Gastroesophageal sphincter (tissue), 4 donors: ENCODE data around the gene MKI67. TPM values are rescaled to one million over a fixed set of nuclear protein-coding genes. Genes with fewer than 3 reads are reported as not detected.
"Not testable (repeated sequence)": the region's sequence is repeated elsewhere in the genome, so short reads cannot be mapped to it uniquely, and the experiment has no call there.

ENCODE experiments used
- ATAC-seq: fragments of 150-250 bp; one replicate; pipeline ENCODE4 v1.9.1; 2016; ENCODE audit warnings: mild to moderate bottlenecking, moderate library complexity
- H3K27ac ChIP-seq, 4 donors: fragments of 200-600 bp; sonication (generic) in 3 of 4; 1 replicate in 3 of 4; 2 replicates in 1 of 4; pipeline ENCODE4 v1.5.1; 2016 to 2019
- H3K27me3 ChIP-seq: fragments of 200-600 bp; sonication (generic); one replicate; pipeline ENCODE4 v1.5.1; 2019
- H3K36me3 ChIP-seq, 2 donors: fragments of 200-600 bp; sonication (generic); one replicate each; pipeline ENCODE4 v1.5.1; 2019; ENCODE audit warnings: control low read depth in 1 of 2
- H3K4me1 ChIP-seq, 3 donors: fragments of 200-600 bp; sonication (generic); 1 replicate in 2 of 3; 2 replicates in 1 of 3; pipeline ENCODE4 v1.5.1; 2016 to 2019; ENCODE audit warnings: control low read depth in 2 of 3
- H3K4me3 ChIP-seq, 2 donors: fragments of 200-600 bp; sonication (generic); one replicate each; pipeline ENCODE4 v1.5.1; 2019; ENCODE audit warnings: mild to moderate bottlenecking in 1 of 2, moderate library complexity in 1 of 2
- H3K9me3 ChIP-seq, 3 donors: fragments of 200-600 bp; sonication (generic); one replicate each; pipeline ENCODE4 v1.5.1; 2017 to 2019; ENCODE audit warnings: control low read depth in 2 of 3
- EP300 ChIP-seq: sonication (generic); formaldehyde crosslinking; IDR thresholded peaks from one replicate; pipeline ENCODE4 v1.6.1; 2017; ENCODE audit warnings: antibody characterized with exemption, mild to moderate bottlenecking
- POLR2A ChIP-seq, 2 donors: fragments of 450-650 bp; IDR thresholded peaks; one replicate each; pipeline ENCODE4 v1.6.1; 2017; ENCODE audit warnings: antibody characterized with exemption in 2 of 2, mild to moderate bottlenecking in 2 of 2, moderate library complexity in 1 of 2
- POLR2AphosphoS5 ChIP-seq: sonication (generic); formaldehyde crosslinking; IDR thresholded peaks from one replicate; pipeline ENCODE4 v1.6.1; 2017; ENCODE audit warnings: antibody characterized with exemption
- WGBS, 2 donors: methylation state at CpG; one replicate each; pipeline ENCODE4 v1.1.5; 2018; ENCODE audit warnings: low coverage in 1 of 2; 5-methylcytosine and 5-hydroxymethylcytosine counted together
- total RNA-seq, 4 donors: library from RNA; depleted of rRNA; stranded (reverse); fragments of >200 nt; gene quantifications; one replicate each; pipeline ENCODE4 v1.1.0, GENCODE V29; 2016
- TF ChIP-seq, protein P1 (sequence below), 4 experiments: fragments of 200-600 bp in 2 of 4; fragments of 450-650 bp in 2 of 4; sonication (generic) in 1 of 4; IDR thresholded peaks; one replicate each; pipeline ENCODE4 v1.5.1; 2017 to 2019; ENCODE audit warnings: antibody characterized with exemption in 4 of 4, mild to moderate bottlenecking in 2 of 4, moderate library complexity in 2 of 4

MKI67 gene
- total RNA-seq, 4 donors from 2014 or later = 0.31 to 1.9 (median 0.70) TPM

DNA sequence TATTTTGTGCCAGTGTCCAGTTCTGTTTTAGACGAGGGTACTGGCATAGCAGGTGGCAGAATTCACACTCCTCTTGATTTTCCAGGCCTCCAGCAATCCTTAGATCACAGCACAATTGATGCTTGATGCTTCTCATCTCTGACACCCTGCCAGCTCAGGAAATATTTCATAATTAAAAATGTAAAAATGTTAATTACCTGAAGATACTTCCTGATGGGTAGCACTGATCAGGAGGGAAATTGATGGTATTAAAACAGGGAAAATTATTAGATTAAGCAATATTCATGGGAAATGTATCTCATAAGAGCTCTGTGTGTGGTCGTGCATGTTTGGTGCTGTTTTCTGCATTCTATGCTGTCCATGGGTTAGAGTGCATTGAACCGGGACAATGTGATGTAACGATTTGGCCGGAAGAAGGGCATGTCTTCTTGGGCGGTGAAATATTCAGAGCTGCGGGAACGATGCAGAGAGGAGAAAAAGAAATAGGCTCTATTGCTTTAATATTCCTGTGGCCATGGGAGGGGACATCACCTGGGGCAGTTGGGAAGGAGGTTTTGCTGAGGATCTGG, 43.7 kb upstream of the MKI67 start:
- no peak overlapping the region for H3K27ac ChIP-seq
- H3K27me3 ChIP-seq = peaks cover 46% of the 10 kb centered on the region
- no peak overlapping the region for H3K4me3 ChIP-seq
- peaks cover 0 to 32% (median 0%) of the 10 kb centered on the region in 3 donors for H3K9me3 ChIP-seq
- 58 to 90% methylated on average over 7 to 8 of the region's 8 CpGs for WGBS, 2 donors
- TF ChIP-seq POLR2AphosphoS5 (no peak), EP300 (no peak), POLR2A (IDR thresholded peaks at IDR 0.05) (no peak)
- TF ChIP-seq, protein P1, sequence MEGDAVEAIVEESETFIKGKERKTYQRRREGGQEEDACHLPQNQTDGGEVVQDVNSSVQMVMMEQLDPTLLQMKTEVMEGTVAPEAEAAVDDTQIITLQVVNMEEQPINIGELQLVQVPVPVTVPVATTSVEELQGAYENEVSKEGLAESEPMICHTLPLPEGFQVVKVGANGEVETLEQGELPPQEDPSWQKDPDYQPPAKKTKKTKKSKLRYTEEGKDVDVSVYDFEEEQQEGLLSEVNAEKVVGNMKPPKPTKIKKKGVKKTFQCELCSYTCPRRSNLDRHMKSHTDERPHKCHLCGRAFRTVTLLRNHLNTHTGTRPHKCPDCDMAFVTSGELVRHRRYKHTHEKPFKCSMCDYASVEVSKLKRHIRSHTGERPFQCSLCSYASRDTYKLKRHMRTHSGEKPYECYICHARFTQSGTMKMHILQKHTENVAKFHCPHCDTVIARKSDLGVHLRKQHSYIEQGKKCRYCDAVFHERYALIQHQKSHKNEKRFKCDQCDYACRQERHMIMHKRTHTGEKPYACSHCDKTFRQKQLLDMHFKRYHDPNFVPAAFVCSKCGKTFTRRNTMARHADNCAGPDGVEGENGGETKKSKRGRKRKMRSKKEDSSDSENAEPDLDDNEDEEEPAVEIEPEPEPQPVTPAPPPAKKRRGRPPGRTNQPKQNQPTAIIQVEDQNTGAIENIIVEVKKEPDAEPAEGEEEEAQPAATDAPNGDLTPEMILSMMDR (IDR thresholded peaks at IDR 0.05) = no peak
- ATAC-seq = no peak
- H3K36me3 ChIP-seq = no peaks in the 10 kb centered on the region
- no peaks in the 10 kb centered on the region for H3K4me1 ChIP-seq

DNA sequence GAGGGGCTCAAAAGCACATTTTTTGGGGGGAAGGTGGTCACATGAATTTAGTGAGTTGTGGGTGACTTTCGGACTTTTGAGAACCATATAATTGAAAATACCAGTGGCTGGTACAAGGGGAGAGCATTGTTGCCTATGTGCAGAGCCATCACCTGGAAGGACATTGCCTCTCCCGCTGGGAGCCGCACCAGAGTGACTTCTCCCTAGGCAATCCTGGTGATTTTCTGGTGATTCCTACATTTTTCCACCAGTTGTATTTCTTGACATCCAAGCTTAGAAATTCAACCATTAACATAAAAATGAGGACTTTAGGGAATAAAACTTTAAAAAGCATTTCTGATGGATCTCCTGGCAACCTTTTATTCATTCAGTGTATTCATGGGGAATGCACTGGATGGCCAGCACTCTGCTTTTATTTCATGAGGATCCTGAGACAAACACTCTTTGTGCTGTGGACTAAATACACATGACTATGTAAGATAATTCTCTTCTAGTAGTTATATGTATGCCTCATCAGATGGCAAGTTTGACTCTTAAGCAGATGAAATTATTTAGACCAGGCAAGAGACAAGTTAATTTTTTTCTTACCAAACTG, 41.8 kb upstream of the MKI67 start:
- H3K4me1 ChIP-seq = no peaks in the 10 kb centered on the region
- WGBS, 2 donors = 87 to 93% methylated on average over 3 of the region's 3 CpGs
- ATAC-seq = no peak
- TF ChIP-seq EP300 (no peak), POLR2A (IDR thresholded peaks at IDR 0.05) (no peak), POLR2AphosphoS5 (no peak)
- TF ChIP-seq, protein P1 (IDR thresholded peaks at IDR 0.05) = no peak
- peaks cover 0 to 13% (median 0%) of the 10 kb centered on the region in 3 donors for H3K9me3 ChIP-seq
- H3K27ac ChIP-seq = no peak overlapping the region
- peaks cover 59% of the 10 kb centered on the region for H3K27me3 ChIP-seq
- H3K4me3 ChIP-seq = no peak overlapping the region
- no peaks in the 10 kb centered on the region for H3K36me3 ChIP-seq

DNA sequence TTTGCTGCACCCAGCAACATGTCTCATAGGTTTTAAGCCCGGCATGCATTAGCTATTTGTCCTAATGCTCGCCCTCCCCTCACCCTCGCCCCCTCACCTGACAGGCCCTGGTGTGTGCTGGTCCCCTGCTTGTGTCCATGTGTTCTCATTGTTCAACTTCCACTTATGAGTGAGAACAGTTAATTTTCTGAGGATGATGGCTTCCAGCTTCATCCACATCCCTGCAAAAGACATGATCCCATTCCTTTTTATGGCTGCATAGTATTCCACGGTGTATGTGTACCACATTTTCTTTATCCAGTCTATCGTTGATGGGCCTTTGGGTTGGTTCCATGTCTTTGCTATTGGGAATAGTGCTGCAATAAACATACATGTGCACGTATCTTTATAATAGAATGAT, 40.9 kb upstream of the MKI67 start:
- H3K27ac ChIP-seq, H3K4me1 ChIP-seq, ATAC-seq, H3K36me3 ChIP-seq, H3K4me3 ChIP-seq, H3K9me3 ChIP-seq: not testable (repeated sequence)
- WGBS, 2 donors = 67 to 97% methylated on average over 3 to 6 of the region's 6 CpGs
- H3K27me3 ChIP-seq = peaks cover 63% of the 10 kb centered on the region

DNA sequence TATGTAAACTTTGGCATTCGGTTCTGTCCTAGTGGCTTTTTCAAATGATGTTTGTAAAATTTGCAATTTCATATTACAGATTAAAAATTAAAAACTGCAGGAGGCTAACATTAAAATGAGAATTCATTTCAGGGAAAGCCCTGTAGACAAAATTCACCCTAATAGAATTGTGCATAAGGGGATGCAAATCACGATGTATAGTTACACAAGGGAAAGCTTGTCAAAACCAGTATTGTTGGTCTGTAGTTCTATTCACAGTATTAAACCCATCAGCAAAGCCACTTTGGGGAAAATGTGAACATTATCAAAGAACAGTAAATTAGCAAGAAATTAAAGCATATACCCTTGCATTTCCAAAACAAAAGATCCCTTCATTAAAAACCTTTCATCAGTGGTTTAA, 39.9 kb upstream of the MKI67 start:
- H3K27me3 ChIP-seq = peaks cover 58% of the 10 kb centered on the region
- no peak for ATAC-seq
- TF ChIP-seq, protein P1 (IDR thresholded peaks at IDR 0.05) = no peak
- TF ChIP-seq EP300 (no peak), POLR2AphosphoS5 (no peak), POLR2A (IDR thresholded peaks at IDR 0.05) (no peak)
- H3K4me1 ChIP-seq = no peaks in the 10 kb centered on the region
- no peak overlapping the region for H3K27ac ChIP-seq
- H3K9me3 ChIP-seq = no peaks in the 10 kb centered on the region
- H3K36me3 ChIP-seq = no peaks in the 10 kb centered on the region
- 66 to 93% methylated on average over 2 of the region's 2 CpGs for WGBS, 2 donors
- no peak overlapping the region for H3K4me3 ChIP-seq

DNA sequence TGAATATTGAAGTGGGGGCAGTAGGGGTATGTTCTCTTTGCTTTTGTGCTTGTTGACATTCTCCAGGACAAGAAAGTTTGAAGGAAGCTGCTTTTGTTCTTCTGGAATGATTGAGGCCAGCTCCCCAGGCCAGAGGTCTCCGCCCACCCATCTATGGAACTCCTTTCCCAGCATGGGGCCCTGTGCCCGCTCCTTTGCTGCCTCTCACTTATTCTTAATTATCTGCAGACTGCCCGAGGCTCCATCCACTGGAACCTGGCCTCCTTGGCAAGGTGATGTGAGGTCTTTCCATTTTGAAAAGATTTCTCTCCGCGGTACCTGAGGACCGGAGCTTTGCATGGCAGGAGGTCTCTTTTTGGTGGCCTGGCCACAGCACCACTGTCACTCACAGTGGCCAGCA, 39.3 kb upstream of the MKI67 start:
- TF ChIP-seq EP300 (no peak), POLR2A (IDR thresholded peaks at IDR 0.05) (no peak), POLR2AphosphoS5 (no peak)
- TF ChIP-seq, protein P1 (IDR thresholded peaks at IDR 0.05) = no peak

More for the DNA sequence above, 39.3 kb upstream of the MKI67 start:
- no peak for ATAC-seq
- H3K27ac ChIP-seq = no peak overlapping the region
- H3K27me3 ChIP-seq = peaks cover 53% of the 10 kb centered on the region
- 77 to 80% methylated on average over 4 to 6 of the region's 6 CpGs for WGBS, 2 donors
- H3K36me3 ChIP-seq = no peaks in the 10 kb centered on the region
- H3K4me1 ChIP-seq = no peaks in the 10 kb centered on the region
- H3K4me3 ChIP-seq = no peak overlapping the region
- no peaks in the 10 kb centered on the region for H3K9me3 ChIP-seq
